Measurements from ENCODE around the gene C22orf31.

Gene C22orf31

GRCh38 chr22:29074276-29074772 lies 12.7 kb upstream of the C22orf31 start:
- H3K4me3 ChIP-seq (ENCODE audit: low read depth, low read length): no peak overlapping the region
- no peak for TF ChIP-seq CTCF (IDR thresholded peaks at IDR 0.05; ENCODE audit: low read depth, low read length, missing control alignments)
- DNase-seq (ENCODE audit: low read depth): no peak

- TF ChIP-seq CTCF (IDR thresholded peaks at IDR 0.05; ENCODE audit: low read depth, low read length, missing control alignments): no peak
- H3K4me3 ChIP-seq (ENCODE audit: low read depth, low read length): peak overlapping the region; percentile 31; the same call in 1 of the 2 replicates
- DNase-seq (ENCODE audit: low read depth): no peak
These were observed 12.1 kb upstream of the C22orf31 start for GRCh38 chr22:29073618-29074275.

GRCh38 chr22:29072979-29073617 lies 11.5 kb upstream of the C22orf31 start, which contains the start of gene KREMEN1:
TSS of gene KREMEN1 (plus strand) at chr22:29073035. CDS start at chr22:29073131, 96 bp downstream.
- H3K4me3 ChIP-seq (ENCODE audit: low read depth, low read length): peak within 1 kb of the TSS; percentile 31
- TF ChIP-seq CTCF (IDR thresholded peaks at IDR 0.05; ENCODE audit: low read depth, low read length, missing control alignments): no peak
- DNase-seq (ENCODE audit: low read depth): no peak

GRCh38 chr22:29072193-29072978 lies 10.8 kb upstream of the C22orf31 start:
- H3K4me3 ChIP-seq (ENCODE audit: low read depth, low read length): no peak overlapping the region
- TF ChIP-seq CTCF (IDR thresholded peaks at IDR 0.05; ENCODE audit: low read depth, low read length, missing control alignments): no peak
- DNase-seq (ENCODE audit: low read depth): peak; percentile 19

GRCh38 chr22:29071261-29072045 lies 9.8 kb upstream of the C22orf31 start:
- TF ChIP-seq CTCF (IDR thresholded peaks at IDR 0.05; ENCODE audit: low read depth, low read length, missing control alignments): no peak
- DNase-seq (ENCODE audit: low read depth): no peak
- no peak overlapping the region; the same call in 1 of the 2 replicates for H3K4me3 ChIP-seq (ENCODE audit: low read depth, low read length)

- no peak overlapping the region for H3K4me3 ChIP-seq (ENCODE audit: low read depth, low read length)
- TF ChIP-seq CTCF (IDR thresholded peaks at IDR 0.05; ENCODE audit: low read depth, low read length, missing control alignments): no peak
- DNase-seq (ENCODE audit: low read depth): no peak
These were observed 8.9 kb upstream of the C22orf31 start for GRCh38 chr22:29070490-29070889.

Data from GM12864 (cell line).